T-helper 1 cell (primary cell): ENCODE results near the gene TBL3.
"Not testable (repeated sequence)": the region's sequence is repeated elsewhere in the genome, so short reads cannot be mapped to it uniquely, and the experiment has no call there.

Experiments used
- DNase-seq, 5 donors: peaks; one replicate each; pipeline ENCODE4 v3.0.0-alpha.2; 2012 to 2020

The TBL3 gene

GRCh38 chr16:1944612-1945199 is 27.1 kb upstream of the TBL3 start:
- no peak for DNase-seq

- no peak for DNase-seq
These were observed 26.1 kb upstream of the TBL3 start for GRCh38 chr16:1945559-1946391.

DNA sequence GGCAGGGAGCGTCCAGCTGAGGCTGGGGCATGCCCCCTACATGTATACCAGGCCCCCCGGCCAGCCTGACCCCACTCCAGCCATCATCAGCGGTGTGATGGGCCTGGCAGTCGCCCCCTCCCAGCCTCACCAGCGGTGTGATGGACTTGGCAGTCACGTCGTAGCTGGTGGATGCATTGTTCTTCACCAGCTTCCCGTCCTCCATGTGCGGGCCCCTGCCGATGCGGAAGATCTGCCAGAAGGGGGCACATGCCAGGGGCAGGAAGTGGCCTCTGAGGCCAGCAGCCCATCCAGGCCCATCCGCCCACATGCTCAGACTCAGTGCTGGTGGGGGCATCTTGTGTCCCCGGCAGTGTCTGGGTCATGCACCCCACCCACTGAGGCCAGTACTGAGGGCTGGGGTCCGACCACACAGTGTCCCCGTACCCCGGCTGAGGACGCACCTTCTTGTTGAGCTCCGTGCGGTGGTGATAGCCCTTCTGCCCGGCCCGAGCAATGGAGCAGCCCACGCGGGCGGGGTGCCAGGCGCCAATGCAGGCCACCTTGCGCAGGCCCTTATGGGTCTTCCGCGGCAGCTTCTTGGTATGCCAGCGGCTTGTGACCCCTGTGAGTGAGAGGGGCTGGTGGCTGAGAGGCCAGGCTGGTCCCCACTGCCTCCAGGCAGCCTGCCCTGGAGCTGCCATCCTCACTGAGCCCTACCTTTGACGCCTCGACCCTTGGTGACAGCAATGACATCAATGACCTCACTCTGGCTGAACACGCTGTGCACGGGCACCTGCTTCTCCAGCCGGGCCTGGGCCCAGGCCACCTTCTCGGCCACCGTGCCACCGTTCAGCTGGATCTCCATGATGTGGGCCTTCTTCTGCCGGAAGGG is 25.1 kb upstream of the TBL3 start:
- no peak for DNase-seq

DNA sequence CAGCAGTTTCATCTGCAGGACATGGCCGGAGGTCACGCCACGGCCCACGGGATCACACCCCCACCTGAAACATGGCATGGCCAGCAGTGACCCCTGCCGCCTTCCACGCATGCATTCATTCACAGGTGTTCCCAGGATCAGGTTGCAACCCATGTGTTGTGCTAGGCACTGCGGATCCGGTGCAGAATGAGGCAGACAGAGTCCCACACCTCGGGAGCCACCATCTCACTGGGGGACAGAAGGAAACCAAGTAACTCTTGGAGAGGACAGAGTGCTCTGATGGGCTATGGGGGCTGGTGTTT is 24.5 kb upstream of the TBL3 start:
- no peak for DNase-seq

DNA sequence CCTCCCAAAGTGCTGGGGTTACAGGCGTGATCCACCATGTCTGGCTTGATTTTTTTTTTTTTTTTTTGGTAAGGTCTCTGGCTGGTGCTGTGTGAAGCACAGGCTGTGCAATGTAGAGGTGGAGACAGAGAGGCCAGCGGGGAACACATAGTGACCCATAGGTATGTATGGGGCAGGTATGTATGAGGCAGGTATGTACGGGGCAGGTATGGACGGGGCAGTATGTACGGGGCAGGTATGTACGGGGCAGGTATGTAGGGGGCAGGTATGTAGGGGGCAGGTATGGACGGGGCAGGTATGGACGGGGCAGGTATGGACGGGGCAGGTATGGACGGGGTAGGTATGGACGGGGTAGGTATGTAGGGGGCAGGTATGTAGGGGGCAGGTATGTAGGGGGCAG is 22.3 kb upstream of the TBL3 start:
- no peak for DNase-seq

DNA sequence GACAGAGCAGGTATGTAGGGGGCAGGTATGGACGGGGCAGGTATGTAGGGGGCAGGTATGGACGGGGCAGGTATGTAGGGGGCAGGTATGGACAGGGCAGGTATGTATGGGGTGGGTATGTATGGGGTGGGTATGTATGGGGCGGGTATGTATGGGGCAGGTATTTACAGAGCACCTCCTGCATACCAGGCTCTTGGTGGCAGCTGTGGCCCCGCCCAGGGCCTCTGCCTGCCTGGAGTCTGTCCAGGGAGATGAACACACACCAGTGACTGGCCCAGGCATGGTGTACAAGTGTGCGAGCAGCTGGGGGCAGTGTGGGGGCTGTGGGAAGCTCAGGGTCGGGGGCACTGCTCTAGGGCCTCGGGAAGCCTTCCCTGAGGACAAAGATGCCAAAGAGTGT is 21.8 kb upstream of the TBL3 start:
- DNase-seq, result no peak

- no peak for DNase-seq
These were observed 21.3 kb upstream of the TBL3 start for GRCh38 chr16:1950559-1950958.

- no peak for DNase-seq
These were observed 18.1 kb upstream of the TBL3 start for GRCh38 chr16:1953734-1954133.

- DNase-seq, result not testable (repeated sequence)
These were observed 14.3 kb upstream of the TBL3 start for GRCh38 chr16:1957434-1958142.

GRCh38 chr16:1958143-1958491 is 13.7 kb upstream of the TBL3 start:
- not testable (repeated sequence) for DNase-seq

DNA sequence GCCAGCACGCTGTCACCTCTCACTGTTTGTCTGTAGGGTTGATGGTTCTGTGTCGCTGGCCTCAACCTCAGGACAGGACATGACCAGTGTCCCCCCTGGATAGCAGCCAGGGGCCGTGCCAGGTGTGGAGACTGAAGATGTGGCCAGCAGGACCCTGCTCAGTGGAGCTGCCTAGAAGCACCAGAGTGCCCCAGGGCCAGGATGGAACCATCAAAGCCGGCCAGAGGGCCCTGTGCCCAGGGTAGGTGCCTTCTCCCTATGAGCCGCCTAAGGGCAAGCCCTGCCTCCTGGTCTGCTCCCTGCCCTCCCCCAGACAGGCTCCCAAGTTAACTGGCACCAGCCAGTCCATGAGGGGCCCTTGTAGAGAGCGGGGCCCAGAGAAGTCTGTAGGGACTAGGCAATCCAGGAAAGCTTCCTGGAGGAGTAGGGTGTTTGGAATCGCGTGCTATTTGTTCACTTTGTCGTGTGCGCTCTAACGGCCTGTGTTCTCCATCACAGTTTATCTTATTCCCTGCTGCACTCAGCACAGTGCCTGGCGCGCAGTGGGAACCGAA is 13.1 kb upstream of the TBL3 start:
- DNase-seq, result no peak

- DNase-seq, result peak; percentile 77 to 89 (median 87)
These were observed 12.4 kb upstream of the TBL3 start, which contains the start of gene NDUFB10 for GRCh38 chr16:1959269-1960039. Gene NDUFB10, plus strand, starts transcription at chr16:1959538. Its CDS starts 87 bp downstream, at chr16:1959625.

GRCh38 chr16:1960665-1961630 is 10.9 kb upstream of the TBL3 start:
- peak in 1 of 5 donors; percentile 42 for DNase-seq

- peak in 1 of 5 donors; percentile 64 for DNase-seq
These were observed 10.2 kb upstream of the TBL3 start for GRCh38 chr16:1961651-1962067.

- DNase-seq, result not testable (repeated sequence)
These were observed 9.4 kb upstream of the TBL3 start for GRCh38 chr16:1962161-1963153.

DNA sequence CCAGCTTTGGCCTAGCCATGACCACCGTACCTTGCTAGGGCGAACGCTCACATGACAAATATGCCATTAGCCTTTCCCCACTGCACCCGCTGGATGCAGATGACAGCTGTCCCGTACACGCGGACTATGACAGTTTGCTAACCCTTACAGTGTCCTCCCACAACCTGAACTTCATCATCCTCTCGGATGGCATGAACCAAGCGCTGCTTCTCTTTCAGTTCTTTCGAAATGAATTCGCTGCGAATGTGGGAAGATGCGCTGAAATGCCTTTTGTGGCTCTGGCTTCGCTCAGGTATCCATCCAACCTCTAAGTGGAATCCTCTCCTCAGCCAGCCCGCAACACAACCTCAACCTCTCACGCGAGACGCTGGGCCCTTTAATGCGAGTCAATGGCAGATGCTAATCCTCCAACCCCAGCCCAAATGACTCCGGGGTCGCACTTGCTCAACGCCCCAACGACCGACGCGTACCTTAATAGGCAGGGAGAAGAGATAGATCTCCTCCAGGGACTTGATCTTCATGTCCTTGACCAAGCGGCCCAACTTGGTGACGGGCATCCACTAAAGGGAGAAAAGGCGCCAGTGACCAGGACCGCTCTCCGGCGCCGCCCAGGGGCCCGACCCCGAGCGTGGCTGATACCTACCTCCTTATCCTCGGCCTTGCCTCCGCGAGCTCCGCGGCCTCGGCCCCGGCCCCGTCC is 7.9 kb upstream of the TBL3 start:
- peak in 2 of 5 donors; percentile 35 to 58 for DNase-seq

- peak; percentile 97 to 99 (median 99) for DNase-seq
These were observed 7.1 kb upstream of the TBL3 start, which contains the start of gene RPS2 for GRCh38 chr16:1964506-1965395. Gene RPS2, minus strand, starts transcription at chr16:1964826. Its CDS starts 201 bp downstream, at chr16:1964625.
